GM19238 (cell line): ENCODE results near the gene ADAMTSL5.
"Not testable (repeated sequence)": the region's sequence is repeated elsewhere in the genome, so short reads cannot be mapped to it uniquely, and the experiment has no call there.

Experiments used
- DNase-seq: peaks from one replicate; pipeline ENCODE4 v3.0.0; 2011; ENCODE audit warnings: low spot score; ENCODE audit not compliant: insufficient read length

ADAMTSL5 gene

GRCh38 chr19:1530856-1531255 is 18.0 kb upstream of the ADAMTSL5 start:
- DNase-seq: not testable (repeated sequence)

- no peak for DNase-seq
These were observed 16.6 kb upstream of the ADAMTSL5 start for GRCh38 chr19:1529430-1529816.

- DNase-seq: no peak
These were observed 16.0 kb upstream of the ADAMTSL5 start for GRCh38 chr19:1528596-1529429.

- DNase-seq: no peak
These were observed 15.0 kb upstream of the ADAMTSL5 start for GRCh38 chr19:1527650-1528309.

GRCh38 chr19:1526979-1527649 is 14.3 kb upstream of the ADAMTSL5 start:
- DNase-seq: no peak

GRCh38 chr19:1526066-1526778 is 13.4 kb upstream of the ADAMTSL5 start:
- DNase-seq: no peak

- no peak for DNase-seq
These were observed 12.5 kb upstream of the ADAMTSL5 start for GRCh38 chr19:1525343-1525742.

GRCh38 chr19:1524972-1525325 is 12.1 kb upstream of the ADAMTSL5 start:
- no peak for DNase-seq

GRCh38 chr19:1524287-1524971 is 11.6 kb upstream of the ADAMTSL5 start:
- no peak for DNase-seq

- no peak for DNase-seq
These were observed 10.8 kb upstream of the ADAMTSL5 start, which contains the start of gene PLK5 for GRCh38 chr19:1523412-1524286. PLK5 (plus strand) TSS chr19:1524077; CDS start chr19:1526997, 2,920 bp downstream.

GRCh38 chr19:1522838-1523237 is 10.0 kb upstream of the ADAMTSL5 start:
- no peak for DNase-seq

GRCh38 chr19:1522061-1522460 is 9.2 kb upstream of the ADAMTSL5 start:
- no peak for DNase-seq

- DNase-seq: no peak
These were observed 8.8 kb upstream of the ADAMTSL5 start for GRCh38 chr19:1521636-1522035.

- DNase-seq: no peak
These were observed 7.5 kb upstream of the ADAMTSL5 start for GRCh38 chr19:1520203-1520780.

- not testable (repeated sequence) for DNase-seq
These were observed 7.0 kb upstream of the ADAMTSL5 start for GRCh38 chr19:1519802-1520201.

GRCh38 chr19:1518471-1518870 is 5.7 kb upstream of the ADAMTSL5 start:
- DNase-seq: no peak

GRCh38 chr19:1516395-1516753 is 3.6 kb upstream of the ADAMTSL5 start:
- no peak for DNase-seq

- DNase-seq: no peak
These were observed 2.3 kb upstream of the ADAMTSL5 start for GRCh38 chr19:1514986-1515721.

- DNase-seq: no peak
These were observed 1.5 kb upstream of the ADAMTSL5 start for GRCh38 chr19:1514295-1514661.
